CD4-positive, alpha-beta T cell treated with Interleukin-6 at 100 ng/mL for 8 hours (primary cell): Measurements from ENCODE around the gene GKN1.

Experiments used
- DNase-seq: peaks from one replicate; pipeline ENCODE4 v3.0.0-alpha.2; 2020; ENCODE audit warnings: mixed read lengths, low spot score

The GKN1 gene

GRCh38 chr2:68961380-68961779 is 13.1 kb upstream of the GKN1 start:
- DNase-seq, result no peak

DNA sequence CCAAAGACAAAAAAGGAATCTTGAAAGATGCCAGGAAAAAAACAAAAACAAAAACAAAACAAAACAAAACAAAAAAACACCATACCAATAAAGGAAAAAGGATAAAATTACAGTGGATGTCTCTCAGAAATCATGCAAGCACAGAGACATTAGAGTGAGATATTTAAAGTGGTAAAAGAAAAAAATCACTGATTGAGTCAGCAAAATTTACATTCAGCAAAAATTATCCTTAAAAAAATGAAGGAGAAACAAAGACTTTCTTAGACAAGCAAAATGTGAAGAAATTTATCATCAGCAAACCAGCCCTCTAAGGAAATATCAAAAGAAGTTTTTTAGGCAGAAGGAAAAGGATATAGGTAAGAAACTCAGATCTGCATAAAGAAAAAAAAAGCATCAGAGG is 10.2 kb upstream of the GKN1 start:
- no peak for DNase-seq

DNA sequence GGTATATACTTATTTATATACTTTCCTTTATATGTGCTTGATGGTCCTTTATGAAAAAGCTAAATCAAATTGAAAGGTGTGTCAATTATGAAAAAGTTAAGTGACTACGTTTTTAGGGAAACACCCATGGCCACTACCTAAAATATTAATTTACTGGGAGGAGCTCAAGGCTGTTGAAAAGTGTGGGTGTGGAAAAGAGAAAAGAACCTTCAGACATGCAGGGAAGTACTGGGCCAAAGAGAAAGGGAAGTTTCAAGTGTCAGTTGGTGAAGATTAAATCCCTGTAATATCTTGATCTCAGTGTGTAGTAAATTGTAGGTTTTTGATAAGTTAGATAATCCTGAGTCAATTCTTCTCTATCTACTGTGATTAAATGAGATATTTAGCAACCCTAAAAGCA is 6.2 kb upstream of the GKN1 start:
- no peak for DNase-seq

DNA sequence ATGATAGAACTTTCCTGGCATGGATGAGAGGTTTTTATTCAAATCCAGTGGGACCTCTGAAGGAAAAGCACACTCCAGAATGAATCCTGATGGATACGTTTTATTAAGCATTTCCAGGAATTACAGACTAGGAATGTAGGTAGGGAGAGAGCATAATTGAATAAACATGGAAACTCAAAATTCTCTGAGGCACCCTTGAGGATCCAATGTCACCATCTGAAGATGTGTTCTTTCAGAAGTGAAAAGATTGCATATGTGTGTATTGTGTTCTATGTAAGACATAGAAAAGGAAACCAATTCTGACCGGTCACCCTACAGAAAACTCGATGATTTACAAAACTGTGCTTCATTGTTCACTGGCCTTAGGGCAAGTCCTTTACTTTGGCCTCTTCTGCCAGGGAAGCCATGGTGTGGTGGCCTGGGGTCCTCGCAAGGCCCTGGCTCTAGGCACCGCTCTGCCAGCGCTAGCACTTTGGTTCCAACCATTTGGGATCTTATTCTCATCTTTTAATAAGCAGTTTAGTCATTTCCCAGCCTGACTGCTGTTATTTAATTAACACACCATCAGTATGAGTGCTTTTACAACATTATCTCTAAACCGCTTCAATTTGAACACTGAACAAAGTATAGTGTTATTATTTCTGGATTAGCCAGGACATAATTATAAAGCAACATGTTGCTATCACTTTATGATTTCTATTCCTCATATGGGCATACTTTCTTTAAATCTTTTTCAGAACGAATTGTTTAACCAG is 4.5 kb upstream of the GKN1 start:
- DNase-seq, result no peak

- DNase-seq, result no peak
These were observed 3.7 kb upstream of the GKN1 start for GRCh38 chr2:68970566-68971265.

- no peak for DNase-seq
These were observed 2.7 kb upstream of the GKN1 start for GRCh38 chr2:68971591-68972231.

DNA sequence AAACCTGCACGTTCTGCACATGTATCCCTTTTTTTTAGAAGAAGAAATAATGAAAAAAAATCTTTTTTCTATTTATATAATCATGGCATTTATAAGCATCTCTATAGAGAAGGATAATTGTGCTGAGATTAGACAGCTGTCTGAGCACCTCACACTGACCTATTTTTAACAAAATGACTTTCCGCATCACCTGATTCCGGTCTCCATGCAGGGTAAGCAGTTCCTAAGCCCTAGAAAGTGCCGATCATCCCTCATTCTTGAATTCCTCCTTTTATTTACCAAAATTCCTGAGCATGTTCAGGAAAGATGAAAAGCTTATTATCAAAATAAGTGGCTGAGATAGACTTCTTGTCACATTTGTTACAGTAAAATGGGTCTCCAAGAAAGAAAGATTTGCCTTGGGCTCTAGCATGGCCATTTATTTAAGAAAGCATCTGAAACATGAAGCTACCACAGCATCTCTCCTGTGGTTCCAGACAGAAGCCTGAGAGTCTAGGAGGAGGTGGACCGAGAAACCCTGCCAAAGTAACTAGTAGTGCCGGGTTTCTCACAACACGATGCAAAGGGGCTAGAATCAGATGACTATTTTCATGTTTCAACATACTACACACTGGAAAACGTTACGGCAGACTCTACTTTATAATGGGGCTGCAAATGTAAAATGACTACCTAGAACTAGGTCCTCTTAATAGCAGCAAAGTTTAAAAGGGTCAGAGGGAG is 670 bp downstream of the GKN1 start:
- no peak for DNase-seq

DNA sequence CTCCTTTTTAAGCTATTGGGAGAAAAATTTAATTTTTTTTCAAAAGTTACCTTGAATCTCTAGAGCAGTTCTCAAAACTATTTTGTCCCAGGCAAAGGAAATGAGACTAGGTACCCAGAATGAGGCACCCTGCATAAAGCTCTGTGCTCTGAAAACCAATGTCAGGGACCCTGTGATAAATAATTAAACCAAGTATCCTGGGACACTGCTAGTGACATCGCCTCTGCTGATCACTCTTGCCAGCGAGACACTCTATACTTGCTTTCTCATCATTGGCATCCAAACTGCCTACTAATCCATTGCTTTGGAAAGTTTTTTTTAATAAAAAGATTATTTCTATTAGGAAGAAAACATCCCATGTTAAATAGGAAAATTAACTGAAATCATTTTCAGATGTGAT is 1.4 kb downstream of the GKN1 start:
- no peak for DNase-seq

DNA sequence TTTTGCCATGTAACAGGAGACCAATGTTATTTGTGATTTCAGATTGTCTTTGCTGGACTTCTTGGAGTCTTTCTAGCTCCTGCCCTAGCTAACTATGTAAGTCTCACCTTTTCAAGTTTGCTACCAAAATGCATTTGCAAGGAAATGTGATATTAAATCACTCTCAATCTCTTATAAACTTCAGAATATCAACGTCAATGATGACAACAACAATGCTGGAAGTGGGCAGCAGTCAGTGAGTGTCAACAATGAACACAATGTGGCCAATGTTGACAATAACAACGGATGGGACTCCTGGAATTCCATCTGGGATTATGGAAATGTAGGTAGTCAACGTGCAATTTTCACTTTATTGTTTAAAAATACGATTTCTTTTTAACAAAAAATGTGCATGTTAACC is 3.0 kb downstream of the GKN1 start:
- DNase-seq, result no peak

- no peak for DNase-seq
These were observed 3.7 kb downstream of the GKN1 start for GRCh38 chr2:68978098-68978497.

DNA sequence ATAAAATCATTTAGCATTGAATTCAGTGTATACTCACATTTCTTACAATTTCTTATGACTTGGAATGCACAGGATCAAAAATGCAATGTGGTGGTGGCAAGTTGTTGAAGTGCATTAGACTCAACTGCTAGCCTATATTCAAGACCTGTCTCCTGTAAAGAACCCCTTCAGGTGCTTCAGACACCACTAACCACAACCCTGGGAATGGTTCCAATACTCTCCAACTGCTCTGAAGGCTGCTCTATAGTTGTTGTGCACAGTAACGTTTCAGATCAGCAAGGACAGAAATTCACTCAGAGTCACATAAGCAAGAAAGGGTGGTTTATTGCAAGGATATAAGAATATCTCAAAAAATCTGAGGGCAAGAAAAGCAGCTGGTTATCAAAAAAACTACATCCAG is 6.5 kb downstream of the GKN1 start:
- no peak for DNase-seq

GRCh38 chr2:68987021-68987503 is 12.6 kb downstream of the GKN1 start:
- no peak for DNase-seq

DNA sequence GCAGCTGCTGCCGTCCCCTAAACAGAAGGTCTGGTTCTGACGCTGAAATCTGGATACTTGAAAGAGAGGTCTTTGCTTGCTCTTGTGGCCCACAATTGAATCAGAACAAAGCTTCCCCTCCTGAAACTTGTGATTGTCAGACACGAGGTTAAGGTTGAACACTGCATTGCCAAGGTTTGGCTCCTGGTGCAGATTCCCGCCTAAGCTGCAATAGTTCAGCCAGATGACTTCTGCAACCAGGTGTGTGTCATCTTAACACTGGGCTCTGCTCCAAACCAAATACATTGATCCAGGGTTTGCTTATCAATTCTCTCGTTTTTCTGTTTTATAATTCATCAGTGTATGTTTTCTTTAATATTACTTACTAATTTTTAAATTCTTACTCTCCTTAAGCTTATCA is 14.6 kb downstream of the GKN1 start:
- DNase-seq, result no peak

DNA sequence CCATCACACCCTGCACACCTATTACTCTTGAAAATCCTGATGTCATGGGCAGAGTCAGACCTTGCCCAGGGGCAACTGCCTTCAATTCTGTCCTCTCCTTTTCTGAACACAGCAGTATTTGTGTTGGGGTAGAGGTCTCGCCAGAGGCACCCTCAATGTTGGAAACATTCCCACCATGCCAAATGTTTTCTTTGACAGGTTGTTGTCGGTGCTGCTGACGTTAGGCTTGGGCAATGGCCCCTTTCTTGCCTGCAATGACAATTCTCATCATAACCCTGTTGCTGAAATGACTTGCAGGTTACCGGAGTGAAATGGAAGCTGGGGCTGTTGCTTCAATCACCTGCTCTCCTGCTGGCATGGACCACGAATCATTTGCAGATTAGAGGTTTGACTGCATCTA is 17.9 kb downstream of the GKN1 start:
- DNase-seq, result no peak

- no peak for DNase-seq
These were observed 18.5 kb downstream of the GKN1 start for GRCh38 chr2:68992933-68993332.

GRCh38 chr2:68993660-68994059 is 19.2 kb downstream of the GKN1 start:
- DNase-seq, result no peak

DNA sequence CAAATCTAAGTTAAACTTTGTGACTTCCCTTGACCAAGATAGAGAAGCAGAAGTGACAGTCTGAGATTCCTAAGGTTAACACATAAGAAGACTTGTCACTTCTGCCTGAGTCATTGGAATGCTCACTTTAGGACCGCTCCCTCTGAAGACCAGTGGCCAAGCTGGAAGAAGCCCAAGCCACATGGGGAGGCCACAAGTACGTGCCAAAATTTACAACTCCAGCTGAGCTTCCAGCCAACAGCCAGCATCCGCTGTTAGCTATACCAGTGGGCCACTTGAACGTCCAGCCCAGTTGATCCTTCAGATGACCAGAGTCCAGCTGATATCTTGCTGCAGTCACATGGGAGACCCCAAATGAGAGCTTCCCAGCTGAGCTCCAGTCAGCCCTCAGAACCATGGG is 20.4 kb downstream of the GKN1 start:
- no peak for DNase-seq

- no peak for DNase-seq
These were observed 21.5 kb downstream of the GKN1 start for GRCh38 chr2:68995916-68996315.

GRCh38 chr2:68997401-68997800 is 23.0 kb downstream of the GKN1 start:
- DNase-seq, result no peak

DNA sequence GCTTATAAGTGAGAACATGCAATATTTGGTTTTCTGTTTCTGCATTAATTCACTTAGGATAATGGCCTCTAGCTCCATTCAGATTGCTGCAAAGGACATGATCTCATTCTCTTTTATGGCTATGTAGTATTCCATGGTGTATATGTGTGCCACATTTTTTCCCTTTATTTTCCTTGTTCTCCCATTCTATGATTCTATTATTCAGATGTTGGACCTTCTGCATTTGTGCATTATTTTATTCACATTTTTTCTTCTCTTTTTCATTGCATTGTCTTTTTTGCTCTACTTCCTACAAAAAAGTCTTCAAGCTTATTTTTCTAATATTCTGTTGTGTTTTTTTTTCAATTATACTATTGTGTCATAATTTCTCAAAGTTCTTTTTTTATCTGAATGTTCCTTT is 27.4 kb downstream of the GKN1 start:
- DNase-seq, result no peak

- DNase-seq, result no peak
These were observed 29.3 kb downstream of the GKN1 start for GRCh38 chr2:69003731-69004130.

DNA sequence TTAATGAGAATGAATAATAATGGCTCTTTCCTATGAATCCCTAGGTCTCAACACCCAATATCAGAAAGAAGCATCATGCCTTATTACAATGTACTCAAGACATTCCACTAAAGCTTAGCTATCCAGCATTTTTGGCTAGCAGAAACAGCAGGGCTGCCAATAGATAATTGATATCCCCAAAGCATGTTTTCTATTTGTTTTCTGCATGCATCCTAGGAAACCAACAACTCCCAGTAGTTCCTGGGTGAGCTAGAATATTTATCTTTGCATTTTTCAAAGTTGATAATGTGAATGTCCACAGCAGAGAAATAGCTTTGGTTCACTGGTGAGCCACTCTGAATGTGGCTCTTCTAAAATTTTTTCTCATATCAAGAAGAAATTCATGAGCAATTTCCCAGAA is 32.7 kb downstream of the GKN1 start:
- DNase-seq, result no peak

- DNase-seq, result no peak
These were observed 33.2 kb downstream of the GKN1 start for GRCh38 chr2:69007603-69008002.
